Heart right ventricle (tissue), 16 donors: ENCODE data around the gene CORO2B. TPM values are rescaled to one million over a fixed set of nuclear protein-coding genes. Genes with fewer than 3 reads are reported as not detected.
"Not testable (repeated sequence)": the region's sequence is repeated elsewhere in the genome, so short reads cannot be mapped to it uniquely, and the experiment has no call there.

ENCODE experiments used
- ATAC-seq, 8 donors: fragments of 200-7000 bp; cut with Tn5 transposase; one replicate each; pipeline ENCODE4 v1.9.1; 2020; ENCODE audit warnings: mild to moderate bottlenecking in 8 of 8, moderate library complexity in 8 of 8, moderate number of reproducible peaks in 1 of 8
- DNase-seq, 2 donors: peaks; one replicate each; pipeline ENCODE4 v3.0.0-alpha.2; 2020
- H3K27ac ChIP-seq, 10 donors: fragments of 200-600 bp; sonication (generic) in 2 of 10; one replicate each; pipeline versions ENCODE4 v1.5.0 to v1.8.0; 2020 to 2022; ENCODE audit warnings: mild to moderate bottlenecking in 3 of 10
- H3K27me3 ChIP-seq, 7 donors: fragments of 200-600 bp; one replicate each; pipeline ENCODE4 v1.8.0; 2021 to 2022; ENCODE audit warnings: mild to moderate bottlenecking in 2 of 7
- H3K36me3 ChIP-seq, 9 donors: fragments of 200-600 bp; sonication (generic) in 1 of 9; one replicate each; pipeline versions ENCODE4 v1.5.0 to v1.8.0; 2020 to 2022; ENCODE audit warnings: mild to moderate bottlenecking in 2 of 9
- H3K4me1 ChIP-seq, 9 donors: fragments of 200-600 bp; sonication (generic) in 1 of 9; one replicate each; pipeline versions ENCODE4 v1.5.0 to v1.8.0; 2020 to 2022; ENCODE audit warnings: mild to moderate bottlenecking in 4 of 9
- H3K4me3 ChIP-seq, 10 donors: fragments of 200-600 bp; sonication (generic) in 2 of 10; one replicate each; pipeline versions ENCODE4 v1.5.0 to v1.8.0; 2020 to 2022; ENCODE audit warnings: mild to moderate bottlenecking in 7 of 10, moderate library complexity in 2 of 10
- H3K9me3 ChIP-seq, 11 donors: fragments of 200-600 bp in 10 of 11; sonication (generic) in 2 of 11; one replicate each; pipeline versions ENCODE4 v1.5.0 to v1.8.0; 2013 to 2022; ENCODE audit warnings: mild to moderate bottlenecking in 2 of 11, control low read depth in 1 of 11, moderate library complexity in 1 of 11
- WGBS, 2 donors: extraction: QIAGEN DNeasy Blood & Tissue Kit; methylation state at CpG; one replicate each; pipeline ENCODE4 v1.1.7; 2013; ENCODE audit warnings: inconsistent platforms in 1 of 2; 5-methylcytosine and 5-hydroxymethylcytosine counted together
- intact Hi-C, 10 donors: fragments of 100-400 bp; cut with DNase I; formaldehyde crosslinking; loops; one replicate each; pipeline versions ENCODE4 v1.11.1 to v1.14.2; 2022
- polyA plus RNA-seq, 2 donors: library from polyadenylated mRNA; stranded (reverse); fragments of 200-250 nt; gene quantifications; one replicate each; pipeline ENCODE4 v1.2.3, GENCODE V29; 2013
- total RNA-seq, 10 donors: library from RNA; stranded (reverse); fragmentation: NEBNext Ultra II Directional in 3 of 10; extraction: Animal tissue kit (Norgen Biotek cat#: 25700) in 3 of 10; gene quantifications; one replicate each; pipeline versions ENCODE4 v1.2.1 to v1.2.4, GENCODE V29; 2021 to 2023
- TF ChIP-seq, protein P1 (sequence below), 9 donors: fragments of 200-600 bp; sonication (generic) in 2 of 9; IDR thresholded peaks; one replicate each; pipeline versions ENCODE4 v1.5.0 to v1.8.0; 2021 to 2022; ENCODE audit warnings: antibody characterized with exemption in 9 of 9, mild to moderate bottlenecking in 5 of 9, moderate library complexity in 1 of 9
- donor health status: Arrhythmogenic right ventricular cardiomyopathy.
- donor health status: ischemic (EF 13 %, LVEDD 7.1; RV severe dilation, severe dysfunction).
- donor health status: healthy with polysubstance abuse.
- donor health status: DM: no; HTN: yes; CAD: no.
- donor health status: DM: no; HTN: no; CAD: no.
- donor health status: ischemic (EF 25% LVEDD 6.9; RV normal size, moderate dysfunction).
- donor health status: ischemic (EF 25% LVEDD 5.7; RV mildly dilated, moderate dysfunction).
- donor health status: healthy.
- donor health status: DM: yes; HTN: yes; CAD: no.
- donor health status: Ischemic cardiomyopathy.
- donor health status: ischemic (EF 35%, LVEDD 5.7; RV mildly dilated, moderate dysfunction).
- donor health status: nonischemic (EF 11% LVEDD 7.7; RV severe dilation, severe dysfunction).
- donor health status: DM: yes; HTN: yes; CAD: no.
- donor health status: PGD.
- donor health status: ischemic (EF 29% LVEDD 5.4; RV normal size, mild dysfunction).
- donor health status: nonischemic (EF 23%, LVEDD 6.1; RV moderate dilation, normal function).

CORO2B gene
- total and polyA plus RNA-seq, 12 donors = 2.6 to 8.1 (median 4.5) TPM

DNA sequence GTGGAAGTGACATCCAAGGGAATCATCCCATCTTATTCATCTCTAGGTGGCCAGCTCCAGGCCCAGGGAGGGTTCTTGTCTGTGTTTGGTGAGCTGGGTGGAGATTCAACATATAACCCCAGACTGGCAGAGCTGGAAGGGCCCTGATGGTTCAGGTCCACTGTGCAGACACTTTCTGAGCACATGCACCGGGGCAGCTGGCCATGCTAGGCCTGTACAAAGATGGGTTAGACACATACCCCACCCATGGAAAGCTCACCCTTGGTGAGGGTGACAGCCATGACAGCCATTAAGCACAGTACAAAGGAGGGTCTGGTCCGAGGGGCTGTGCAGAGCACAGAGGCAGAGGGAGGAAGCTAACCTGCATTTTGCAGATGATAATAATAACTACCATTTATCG lies 100.4 kb downstream of the CORO2B start:
- peaks cover 0 to 23% (median 14%) of the 10 kb centered on the region in 9 donors for H3K4me1 ChIP-seq
- no peaks in the 10 kb centered on the region for H3K27me3 ChIP-seq
- TF ChIP-seq, protein P1, sequence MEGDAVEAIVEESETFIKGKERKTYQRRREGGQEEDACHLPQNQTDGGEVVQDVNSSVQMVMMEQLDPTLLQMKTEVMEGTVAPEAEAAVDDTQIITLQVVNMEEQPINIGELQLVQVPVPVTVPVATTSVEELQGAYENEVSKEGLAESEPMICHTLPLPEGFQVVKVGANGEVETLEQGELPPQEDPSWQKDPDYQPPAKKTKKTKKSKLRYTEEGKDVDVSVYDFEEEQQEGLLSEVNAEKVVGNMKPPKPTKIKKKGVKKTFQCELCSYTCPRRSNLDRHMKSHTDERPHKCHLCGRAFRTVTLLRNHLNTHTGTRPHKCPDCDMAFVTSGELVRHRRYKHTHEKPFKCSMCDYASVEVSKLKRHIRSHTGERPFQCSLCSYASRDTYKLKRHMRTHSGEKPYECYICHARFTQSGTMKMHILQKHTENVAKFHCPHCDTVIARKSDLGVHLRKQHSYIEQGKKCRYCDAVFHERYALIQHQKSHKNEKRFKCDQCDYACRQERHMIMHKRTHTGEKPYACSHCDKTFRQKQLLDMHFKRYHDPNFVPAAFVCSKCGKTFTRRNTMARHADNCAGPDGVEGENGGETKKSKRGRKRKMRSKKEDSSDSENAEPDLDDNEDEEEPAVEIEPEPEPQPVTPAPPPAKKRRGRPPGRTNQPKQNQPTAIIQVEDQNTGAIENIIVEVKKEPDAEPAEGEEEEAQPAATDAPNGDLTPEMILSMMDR (IDR thresholded peaks at IDR 0.05) = no peak
- H3K36me3 ChIP-seq = no peaks in the 10 kb centered on the region
- H3K27ac ChIP-seq = no peak overlapping the region
- DNase-seq (no peak), ATAC-seq (no peak)
- H3K4me3 ChIP-seq = no peak overlapping the region
- no peaks in the 10 kb centered on the region for H3K9me3 ChIP-seq
- WGBS, 2 donors = 78 to 86% methylated on average over 3 of the region's 3 CpGs
- intact Hi-C loops = loop anchor here in 6 of 10 donors (5.0 to 10.0 kb wide), 4 partner anchors 196 to 424 kb away; no protein-coding TSS in a partner anchor

DNA sequence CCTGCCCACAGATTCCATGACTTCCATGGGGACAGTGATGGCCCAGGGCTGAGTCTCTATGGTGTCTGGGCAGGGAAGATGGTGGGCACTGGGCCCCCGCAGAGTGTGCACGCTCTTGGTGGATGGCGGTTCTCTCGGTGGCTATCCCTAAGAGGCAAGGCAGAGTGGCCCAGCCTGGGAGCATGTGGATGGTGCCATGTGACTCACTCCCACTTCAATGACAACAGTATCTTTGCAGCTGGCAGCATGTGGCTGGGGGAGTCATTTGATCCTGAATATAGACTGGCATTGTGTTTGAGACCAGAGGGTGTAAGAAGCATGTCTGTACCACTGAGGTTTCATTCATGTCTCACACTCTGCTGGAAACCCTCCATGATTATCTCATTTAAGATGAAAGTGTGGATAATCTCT lies 101.2 kb downstream of the CORO2B start:
- H3K27me3 ChIP-seq = no peaks in the 10 kb centered on the region
- ATAC-seq (no peak), DNase-seq (no peak)
- TF ChIP-seq, protein P1 (IDR thresholded peaks at IDR 0.05) = no peak
- no peaks in the 10 kb centered on the region for H3K36me3 ChIP-seq
- H3K4me3 ChIP-seq = no peak overlapping the region
- intact Hi-C loops = loop anchor here in 7 of 10 donors (5.0 to 10.0 kb wide), 4 partner anchors 195 to 425 kb away; no protein-coding TSS in a partner anchor
- 83 to 92% methylated on average over 4 of the region's 4 CpGs for WGBS, 2 donors
- peaks cover 0 to 21% (median 10%) of the 10 kb centered on the region in 9 donors for H3K4me1 ChIP-seq
- H3K9me3 ChIP-seq = no peaks in the 10 kb centered on the region
- H3K27ac ChIP-seq = no peak overlapping the region

DNA sequence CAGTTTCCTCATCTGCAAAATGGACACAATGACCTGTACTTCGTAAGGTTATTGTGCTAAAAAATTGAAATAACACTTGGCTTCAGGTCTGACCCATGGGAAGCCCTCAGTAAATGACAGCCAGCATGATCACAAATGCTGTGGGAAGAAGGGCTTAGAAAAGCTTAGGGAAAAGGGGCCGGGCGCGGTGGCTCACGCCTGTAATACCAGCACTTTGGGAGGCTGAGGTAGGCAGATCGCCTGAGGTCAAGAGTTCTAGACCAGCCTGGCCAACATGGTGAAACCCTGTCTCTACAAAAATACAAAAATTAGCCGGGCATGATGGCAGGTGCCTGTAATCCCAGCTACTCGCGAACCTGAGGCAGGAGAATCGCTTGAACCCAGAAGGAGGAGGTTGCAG lies 102.0 kb downstream of the CORO2B start:
- DNase-seq = not testable (repeated sequence)

DNA sequence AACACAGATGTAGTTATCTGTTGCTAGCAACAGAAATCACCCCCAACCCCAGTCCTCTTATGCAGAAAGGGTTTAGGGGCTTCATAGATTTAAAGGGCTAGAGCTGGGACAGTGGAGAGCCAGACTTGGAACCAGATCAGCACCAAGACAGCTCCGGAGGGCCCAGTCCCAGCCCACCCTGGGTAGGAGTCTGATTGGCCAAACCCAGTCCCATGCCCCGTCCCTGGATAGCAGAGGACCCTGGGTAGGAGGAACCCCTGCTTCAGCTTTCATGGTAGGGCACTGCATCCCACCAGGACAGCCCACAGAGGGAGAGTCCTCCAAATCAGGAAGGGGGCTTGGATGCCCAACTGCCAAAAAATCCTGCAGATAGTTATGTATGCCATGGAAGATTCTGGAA lies 103.0 kb downstream of the CORO2B start:
- no peak overlapping the region for H3K4me3 ChIP-seq
- TF ChIP-seq, protein P1 (IDR thresholded peaks at IDR 0.05) = no peak
- WGBS, 2 donors = 70 to 87% methylated on average over 2 of the region's 2 CpGs
- H3K27ac ChIP-seq = no peak overlapping the region
- no peaks in the 10 kb centered on the region for H3K27me3 ChIP-seq
- intact Hi-C loops = loop anchor here in 1 of 10 donors (5.0 kb wide), 1 partner anchor 195 kb away; no protein-coding TSS in a partner anchor
- ATAC-seq (no peak), DNase-seq (no peak)
- H3K4me1 ChIP-seq = peaks cover 0 to 12% (median 6%) of the 10 kb centered on the region in 9 donors
- no peaks in the 10 kb centered on the region for H3K36me3 ChIP-seq
- no peaks in the 10 kb centered on the region for H3K9me3 ChIP-seq

More for the DNA sequence above, 102.0 kb downstream of the CORO2B start:
- peaks cover 0 to 13% (median 6%) of the 10 kb centered on the region in 9 donors for H3K4me1 ChIP-seq
- not testable (repeated sequence) for H3K4me3 ChIP-seq, H3K27me3 ChIP-seq, H3K27ac ChIP-seq, H3K36me3 ChIP-seq, H3K9me3 ChIP-seq, ATAC-seq
- WGBS, 2 donors = 92 to 97% methylated on average over 10 of the region's 10 CpGs
- intact Hi-C loops = loop anchor here in 1 of 10 donors (5.0 kb wide), 1 partner anchor 197 kb away; no protein-coding TSS in a partner anchor

DNA sequence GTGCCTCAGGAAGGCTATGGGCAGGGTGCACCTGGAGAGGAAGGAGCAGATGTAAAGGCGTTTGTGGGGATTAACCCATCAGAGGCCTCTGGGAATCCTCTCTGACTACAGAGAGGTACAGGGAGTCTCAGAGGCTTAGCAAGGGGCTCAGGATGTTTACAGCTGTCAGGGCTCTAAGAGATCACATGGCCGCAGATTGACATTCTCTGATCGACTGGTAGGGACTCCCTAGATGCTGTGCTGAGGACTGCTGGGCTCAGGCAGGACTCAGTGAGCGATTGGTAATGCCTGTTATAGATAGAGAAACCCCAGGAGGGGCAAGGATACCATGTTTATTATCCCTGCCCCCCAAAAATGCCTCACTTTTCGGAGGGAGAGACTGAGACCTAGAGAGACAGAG lies 103.5 kb downstream of the CORO2B start:
- no peak for DNase-seq

More for the DNA sequence above, 103.5 kb downstream of the CORO2B start:
- WGBS, 2 donors = 74 to 82% methylated on average over 5 of the region's 5 CpGs
- Histone ChIP-seq H3K4me3 (no peak overlapping the region), H3K4me1 (peaks cover 0 to 12% (median 6%) of the 10 kb centered on the region in 9 donors), H3K27me3 (no peaks in the 10 kb centered on the region), H3K9me3 (no peaks in the 10 kb centered on the region), H3K36me3 (no peaks in the 10 kb centered on the region), H3K27ac (no peak overlapping the region)
- intact Hi-C loops = loop anchor here in 1 of 10 donors (5.0 kb wide), 1 partner anchor 195 kb away; no protein-coding TSS in a partner anchor
- TF ChIP-seq, protein P1 (IDR thresholded peaks at IDR 0.05) = no peak
- no peak for ATAC-seq
